Esophagus muscularis mucosa (tissue), 4 donors: ENCODE measurements around the gene FGF12.

Experiments
- CTCF ChIP-seq, 3 experiments: fragments of 200-600 bp in 2 of 3; fragments of 450-650 bp in 1 of 3; sonication (generic) in 2 of 3; IDR thresholded peaks; one replicate each; pipeline ENCODE4 v1.5.1; 2017 to 2019; ENCODE audit warnings: antibody characterized with exemption in 3 of 3, mild to moderate bottlenecking in 2 of 3, moderate library complexity in 1 of 3
- EP300 ChIP-seq: sonication (generic); formaldehyde crosslinking; IDR thresholded peaks from one replicate; pipeline ENCODE4 v1.6.1; 2017; ENCODE audit warnings: antibody characterized with exemption
- POLR2AphosphoS5 ChIP-seq, 2 donors: sonication (generic); formaldehyde crosslinking; IDR thresholded peaks; one replicate each; pipeline ENCODE4 v1.6.1; 2017; ENCODE audit warnings: antibody characterized with exemption in 2 of 2

- TF ChIP-seq POLR2AphosphoS5 (IDR thresholded peaks at IDR 0.05) = no peak
- TF ChIP-seq EP300 = no peak
- no peak for TF ChIP-seq CTCF (IDR thresholded peaks at IDR 0.05)
Observed at GRCh38 chr3:192106543-192106942, 620.8 kb downstream of the FGF12 start.
